ENCODE results near the gene LRCH1. TPM values are rescaled to one million over a fixed set of nuclear protein-coding genes. Genes with fewer than 3 reads are reported as not detected.

LRCH1 gene
- total and polyA plus RNA-seq, 2 of the 4 experiments (the other 2 are of a cell fraction) = 7.0 to 8.8 TPM

GRCh38 chr13:46587807-46588418 lies 34.9 kb downstream of the LRCH1 start:
- Histone ChIP-seq H2AFZ (replicated peaks; ENCODE audit: low read length, poor library complexity) (no peak overlapping the region), H3K4me3 (ENCODE audit: insufficient read depth, low read depth, low read length) (no peak overlapping the region), H3K56ac (ENCODE audit: extremely low read depth, insufficient read depth, low read length) (no peak overlapping the region), H3K9me1 (ENCODE audit: insufficient read depth, low read length) (no peaks in the 10 kb centered on the region), H3K27ac (ENCODE audit: insufficient read depth, low read length) (no peak overlapping the region), H2BK15ac (ENCODE audit: low read depth, low read length) (no peak overlapping the region), H2AK5ac (ENCODE audit: low read depth, low read length) (no peak overlapping the region), H4K20me1 (ENCODE audit: insufficient read depth, low read length) (peaks cover 28% of the 10 kb centered on the region), H3K14ac (replicated peaks; ENCODE audit: low read depth, low read length) (no peak overlapping the region), H4K5ac (ENCODE audit: low read depth, low read length) (no peak overlapping the region), H3K9me3 (ENCODE audit: control insufficient read depth, insufficient read depth, low read length) (no peaks in the 10 kb centered on the region), H4K8ac (ENCODE audit: low read depth in 2 of 2, low read length in 2 of 2) (no peak overlapping the region), H3K4me1 (ENCODE audit: control insufficient read depth, insufficient read depth, low read length) (peaks cover 4% of the 10 kb centered on the region), H3K4me2 (ENCODE audit: low read depth, low read length) (no peak overlapping the region), H2AK9ac (replicated peaks; ENCODE audit: low read depth, low read length, poor library complexity) (no peak overlapping the region), H3K27me3 (ENCODE audit: control insufficient read depth, insufficient read depth, low read length) (no peaks in the 10 kb centered on the region), H3K36me3 (ENCODE audit: control insufficient read depth, insufficient read depth, low read length) (no peaks in the 10 kb centered on the region), H3K23ac (ENCODE audit: low read depth, low read length) (no peak overlapping the region), H3K79me1 (ENCODE audit: low read depth in 1 of 2, low read length in 2 of 2) (peaks cover 20 to 66% of the 10 kb centered on the region in 2 experiments), H2BK5ac (ENCODE audit: low read depth, low read length, poor library complexity, severe bottlenecking) (no peak overlapping the region), H2BK120ac (ENCODE audit: low read depth, low read length) (no peak overlapping the region), H3K9ac (ENCODE audit: low read depth, low read length) (no peak overlapping the region), H4K91ac (ENCODE audit: insufficient read depth, low read depth, low read length) (no peak overlapping the region), H3K4ac (ENCODE audit: low read depth, low read length) (no peak overlapping the region), H3K18ac (ENCODE audit: low read depth, low read length) (no peak overlapping the region), H2BK20ac (ENCODE audit: low read depth, low read length) (no peak overlapping the region)
- no CpG with 5 or more reads among the region's 4 CpGs for WGBS, 2 experiments (ENCODE audit: extremely low coverage in 2 of 2, insufficient read length in 1 of 2)
- no peak for DNase-seq
- no peak for TF ChIP-seq NFE2L2 (IDR thresholded peaks at IDR 0.05; ENCODE audit: low read depth, low read length)
- TF ChIP-seq POLR2A (IDR thresholded peaks at IDR 0.05; ENCODE audit: low read depth, low read length) = no peak
- TF ChIP-seq MAZ (IDR thresholded peaks at IDR 0.05; ENCODE audit: borderline replicate concordance, low read depth, low read length) = no peak
- no peak for TF ChIP-seq RCOR1 (IDR thresholded peaks at IDR 0.05; ENCODE audit: insufficient replicate concordance, low read length)
- TF ChIP-seq ELK1 (IDR thresholded peaks at IDR 0.05; ENCODE audit: borderline replicate concordance, low read depth, low read length) = no peak
- TF ChIP-seq BHLHE40 (IDR thresholded peaks at IDR 0.05; ENCODE audit: low read depth, low read length) = no peak
- no peak for TF ChIP-seq FOS (IDR thresholded peaks at IDR 0.05; ENCODE audit: low read depth, low read length)
- no peak for TF ChIP-seq CHD1 (IDR thresholded peaks at IDR 0.05; ENCODE audit: low read depth, low read length)
- no peak for TF ChIP-seq MXI1 (IDR thresholded peaks at IDR 0.05; ENCODE audit: borderline replicate concordance, low read depth, low read length)
- no peak for TF ChIP-seq RFX5 (IDR thresholded peaks at IDR 0.05; ENCODE audit: low read depth, low read length)
- TF ChIP-seq CTCF (conservative IDR thresholded peaks at IDR 0.05; ENCODE audit: low read depth, low read length) = no peak
- no peak for TF ChIP-seq CEBPB (IDR thresholded peaks at IDR 0.05; ENCODE audit: low read depth, low read length)
- TF ChIP-seq SMC3 (IDR thresholded peaks at IDR 0.05; ENCODE audit: low read depth, low read length) = no peak
- TF ChIP-seq, protein P1, sequence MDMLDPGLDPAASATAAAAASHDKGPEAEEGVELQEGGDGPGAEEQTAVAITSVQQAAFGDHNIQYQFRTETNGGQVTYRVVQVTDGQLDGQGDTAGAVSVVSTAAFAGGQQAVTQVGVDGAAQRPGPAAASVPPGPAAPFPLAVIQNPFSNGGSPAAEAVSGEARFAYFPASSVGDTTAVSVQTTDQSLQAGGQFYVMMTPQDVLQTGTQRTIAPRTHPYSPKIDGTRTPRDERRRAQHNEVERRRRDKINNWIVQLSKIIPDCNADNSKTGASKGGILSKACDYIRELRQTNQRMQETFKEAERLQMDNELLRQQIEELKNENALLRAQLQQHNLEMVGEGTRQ (IDR thresholded peaks at IDR 0.05; ENCODE audit: low read depth, low read length) = no peak
- in situ Hi-C loops (cut with MboI; ENCODE audit: low sequenced_read_pairs) (no loop called here), dilution Hi-C loops (cut with HindIII; ENCODE audit: low sequenced_read_pairs, unreplicated experiment) (no loop called here), intact Hi-C loops (cut with micrococcal nuclease) (no loop called here)
- CTCF ChIA-PET = interaction anchor here (1.6 kb wide), 1 partner anchor 12 kb away, joined by 4 read pairs; no protein-coding TSS in a partner anchor
- POLR2A ChIA-PET (ENCODE audit: unreplicated experiment) = no interaction called here
- peak; percentile 35 for ATAC-seq (ENCODE audit: low read depth)
- BruUV-seq (replicated peaks) = no TSS peak
